Mucosa of rectum (tissue), 2 donors: ENCODE results near the gene DPYD.

Experiments
- H3K27ac ChIP-seq, 2 donors: one replicate each; pipeline ENCODE4 v1.7.0; 2013; ENCODE audit warnings: inconsistent platforms in 2 of 2, low read depth in 2 of 2, low read length in 2 of 2
- H3K27me3 ChIP-seq, 2 donors: one replicate each; pipeline ENCODE4 v1.7.0; 2013; ENCODE audit warnings: low read length in 2 of 2; ENCODE audit not compliant: control insufficient read depth in 2 of 2, insufficient read depth in 2 of 2
- H3K36me3 ChIP-seq, 2 donors: one replicate each; pipeline ENCODE4 v1.7.0; 2013; ENCODE audit warnings: low read length in 2 of 2; ENCODE audit not compliant: control insufficient read depth in 2 of 2, insufficient read depth in 2 of 2
- H3K4me1 ChIP-seq, 2 donors: one replicate each; pipeline ENCODE4 v1.7.0; 2013; ENCODE audit warnings: low read length in 2 of 2, mild to moderate bottlenecking in 1 of 2; ENCODE audit not compliant: control insufficient read depth in 2 of 2, insufficient read depth in 2 of 2
- H3K4me3 ChIP-seq, 2 donors: one replicate each; pipeline ENCODE4 v1.7.0; 2013; ENCODE audit warnings: low read length in 2 of 2
- H3K9ac ChIP-seq, 2 donors: one replicate each; pipeline ENCODE4 v1.7.0; 2013; ENCODE audit warnings: low read length in 2 of 2, low read depth in 1 of 2, mild to moderate bottlenecking in 1 of 2
- H3K9me3 ChIP-seq, 2 donors: one replicate each; pipeline ENCODE4 v1.7.0; 2013; ENCODE audit warnings: low read length in 2 of 2; ENCODE audit not compliant: control insufficient read depth in 2 of 2
- donor health status: healthy.
- donor health status: Normal muscosa, but diverticular disease.

Gene DPYD

GRCh38 chr1:97047421-97047793, 873.4 kb downstream of the DPYD start:
- no peaks in the 10 kb centered on the region for H3K4me1 ChIP-seq
- no peak overlapping the region for H3K9ac ChIP-seq
- no peaks in the 10 kb centered on the region for H3K36me3 ChIP-seq
- no peaks in the 10 kb centered on the region for H3K9me3 ChIP-seq
- H3K27me3 ChIP-seq, result no peaks in the 10 kb centered on the region
- no peak overlapping the region for H3K27ac ChIP-seq
- no peak overlapping the region for H3K4me3 ChIP-seq

DNA sequence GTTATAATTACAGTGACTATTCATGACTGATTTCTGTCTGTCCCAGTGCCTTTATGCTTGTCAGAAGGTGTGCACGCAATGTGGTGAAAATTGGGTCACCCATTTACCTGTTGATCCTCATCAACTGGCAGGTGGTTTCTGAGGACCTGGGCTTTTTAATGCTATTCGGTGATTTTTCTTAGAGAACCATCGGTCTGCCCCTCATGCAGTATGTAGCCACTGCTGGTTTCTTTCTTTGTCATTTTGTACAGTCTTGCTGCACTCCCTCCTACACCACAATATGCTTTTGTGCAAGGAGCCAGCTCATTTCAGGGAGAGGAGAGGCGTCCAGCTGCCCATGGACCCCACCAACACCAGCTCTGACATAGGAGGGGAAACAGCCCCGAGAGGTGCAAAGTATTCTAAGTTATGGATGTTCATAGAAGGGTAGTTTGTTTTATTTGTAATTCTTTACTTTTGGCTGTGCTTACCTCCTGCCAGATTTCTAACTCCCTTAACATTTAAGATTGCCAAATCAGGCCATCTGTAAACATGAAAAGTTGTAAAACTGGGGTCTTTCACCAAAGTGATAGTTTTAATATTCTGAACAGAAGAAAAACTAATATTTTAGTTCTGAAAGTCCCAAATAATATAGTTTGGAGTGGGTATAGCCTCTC, 873.9 kb downstream of the DPYD start:
- Histone ChIP-seq H3K36me3 (no peaks in the 10 kb centered on the region), H3K4me1 (no peaks in the 10 kb centered on the region), H3K9ac (no peak overlapping the region), H3K27me3 (no peaks in the 10 kb centered on the region), H3K9me3 (no peaks in the 10 kb centered on the region), H3K4me3 (no peak overlapping the region), H3K27ac (no peak overlapping the region)

DNA sequence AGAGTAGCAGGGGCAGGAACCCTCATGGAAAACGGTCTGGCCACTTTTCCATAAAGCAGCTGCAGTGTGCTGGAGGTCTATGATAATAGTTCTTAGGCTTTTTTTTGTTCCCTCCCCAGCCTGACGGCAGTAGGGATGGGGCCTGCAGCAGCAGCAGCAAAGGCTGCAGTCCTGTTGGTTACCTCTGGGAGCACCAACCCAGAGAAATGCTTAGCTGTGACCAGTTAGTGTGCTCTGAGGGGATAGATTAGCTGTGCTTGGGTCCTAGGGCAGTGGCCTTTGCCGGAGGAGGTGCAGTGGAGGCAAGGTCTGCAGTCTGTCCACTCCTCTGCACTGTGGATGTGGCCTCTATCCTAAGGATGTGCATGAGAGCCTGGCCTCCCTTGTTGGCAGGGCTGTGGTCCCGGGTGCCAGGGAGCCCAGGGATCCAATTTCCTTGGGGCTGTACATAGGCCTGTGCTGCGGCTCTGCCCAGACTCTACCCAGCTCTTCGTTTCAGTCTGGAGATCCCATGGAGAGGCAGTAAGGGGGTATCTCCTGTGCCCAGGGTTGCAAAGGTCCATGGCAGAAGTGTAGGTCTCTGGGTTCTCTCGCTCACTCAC, 876.6 kb downstream of the DPYD start:
- Histone ChIP-seq H3K9me3 (no peaks in the 10 kb centered on the region), H3K36me3 (no peaks in the 10 kb centered on the region), H3K9ac (no peak overlapping the region), H3K4me1 (no peaks in the 10 kb centered on the region), H3K27ac (no peak overlapping the region), H3K4me3 (no peak overlapping the region), H3K27me3 (no peaks in the 10 kb centered on the region)

GRCh38 chr1:97042551-97042950, 878.3 kb downstream of the DPYD start:
- H3K4me3 ChIP-seq, result no peak overlapping the region
- H3K9me3 ChIP-seq, result no peaks in the 10 kb centered on the region
- H3K27ac ChIP-seq, result no peak overlapping the region

GRCh38 chr1:97041026-97041425, 879.8 kb downstream of the DPYD start:
- no peaks in the 10 kb centered on the region for H3K4me1 ChIP-seq
- H3K9me3 ChIP-seq, result no peaks in the 10 kb centered on the region
- no peak overlapping the region for H3K9ac ChIP-seq
- H3K27me3 ChIP-seq, result no peaks in the 10 kb centered on the region
- no peaks in the 10 kb centered on the region for H3K36me3 ChIP-seq
- no peak overlapping the region for H3K4me3 ChIP-seq
- H3K27ac ChIP-seq, result no peak overlapping the region

More at GRCh38 chr1:97042551-97042950, 878.3 kb downstream of the DPYD start:
- Histone ChIP-seq H3K9ac (no peak overlapping the region), H3K36me3 (no peaks in the 10 kb centered on the region), H3K27me3 (no peaks in the 10 kb centered on the region), H3K4me1 (no peaks in the 10 kb centered on the region)

- H3K4me1 ChIP-seq, result no peaks in the 10 kb centered on the region
- no peak overlapping the region for H3K4me3 ChIP-seq
- no peaks in the 10 kb centered on the region for H3K36me3 ChIP-seq
- H3K27me3 ChIP-seq, result no peaks in the 10 kb centered on the region
- H3K27ac ChIP-seq, result no peak overlapping the region
- H3K9ac ChIP-seq, result no peak overlapping the region
- H3K9me3 ChIP-seq, result no peaks in the 10 kb centered on the region
Measured at GRCh38 chr1:97038410-97038809, 882.4 kb downstream of the DPYD start.

- no peak overlapping the region for H3K9ac ChIP-seq
- H3K36me3 ChIP-seq, result no peaks in the 10 kb centered on the region
- H3K27ac ChIP-seq, result no peak overlapping the region
- H3K4me1 ChIP-seq, result no peaks in the 10 kb centered on the region
- H3K4me3 ChIP-seq, result no peak overlapping the region
- H3K9me3 ChIP-seq, result no peaks in the 10 kb centered on the region
- H3K27me3 ChIP-seq, result no peaks in the 10 kb centered on the region
Measured at GRCh38 chr1:97034651-97035050, 886.2 kb downstream of the DPYD start.

GRCh38 chr1:97033949-97034348, 886.9 kb downstream of the DPYD start:
- Histone ChIP-seq H3K9me3 (no peaks in the 10 kb centered on the region), H3K4me1 (no peaks in the 10 kb centered on the region), H3K27ac (no peak overlapping the region), H3K9ac (no peak overlapping the region), H3K4me3 (no peak overlapping the region), H3K27me3 (no peaks in the 10 kb centered on the region), H3K36me3 (no peaks in the 10 kb centered on the region)
